ENCODE results near the gene RFFL. TPM values are rescaled to one million over a fixed set of nuclear protein-coding genes. Genes with fewer than 3 reads are reported as not detected.

RFFL gene
- total RNA-seq, 4 donors from 2014 or later = 16.5 to 31.9 (median 21.4) TPM

DNA sequence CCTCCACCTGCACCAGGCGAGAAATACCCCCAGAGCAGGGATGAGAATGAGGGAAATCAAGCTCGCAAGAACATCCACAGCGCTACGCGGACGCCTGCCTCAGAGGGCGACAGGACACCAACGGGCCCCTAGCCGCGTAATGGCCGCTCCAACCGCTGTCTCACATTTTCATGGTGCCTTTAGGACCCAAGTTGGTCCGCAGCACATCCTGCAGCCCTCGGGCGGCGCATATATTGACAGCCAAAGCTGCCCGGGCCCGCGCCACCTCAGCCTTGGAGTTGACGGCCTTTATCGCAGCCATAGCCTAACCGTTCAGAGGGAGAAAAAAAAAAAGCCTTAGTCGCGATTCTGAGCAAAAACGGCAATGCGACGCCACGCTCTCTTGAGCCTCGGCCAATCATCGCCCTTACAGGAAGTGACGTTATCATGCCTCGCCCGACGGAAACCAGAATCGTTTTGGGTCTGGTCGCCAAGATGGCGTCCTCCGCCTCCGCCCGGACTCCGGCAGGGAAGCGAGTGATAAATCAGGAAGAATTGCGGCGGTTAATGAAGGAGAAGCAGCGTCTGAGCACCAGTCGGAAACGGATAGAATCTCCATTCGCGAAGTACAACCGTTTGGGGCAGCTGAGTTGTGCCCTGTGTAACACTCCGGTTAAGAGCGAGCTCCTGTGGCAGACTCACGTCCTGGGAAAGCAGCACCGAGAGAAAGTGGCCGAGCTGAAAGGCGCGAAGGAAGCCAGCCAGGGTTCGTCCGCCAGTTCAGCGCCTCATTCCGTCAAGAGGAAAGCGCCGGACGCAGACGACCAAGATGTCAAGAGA, 102.2 kb downstream of the RFFL start, which contains the start of the genes CCT6B and ZNF830:
Gene CCT6B, minus strand, starts transcription at position 368 of the 819 bp plus-strand sequence. Its CDS starts 67 bp downstream, at position 301.
Gene ZNF830, plus strand, starts transcription at position 448 of the 819 bp plus-strand sequence. Its CDS starts 27 bp downstream, at position 475.
- H3K4me3 ChIP-seq (ENCODE audit: low read depth, poor library complexity, severe bottlenecking) = peak within 1 kb of the TSS; percentile 93
- TF ChIP-seq POLR2A (IDR thresholded peaks at IDR 0.05) = peak in 1 of 2 donors; percentile 3
- TF ChIP-seq, protein P1, sequence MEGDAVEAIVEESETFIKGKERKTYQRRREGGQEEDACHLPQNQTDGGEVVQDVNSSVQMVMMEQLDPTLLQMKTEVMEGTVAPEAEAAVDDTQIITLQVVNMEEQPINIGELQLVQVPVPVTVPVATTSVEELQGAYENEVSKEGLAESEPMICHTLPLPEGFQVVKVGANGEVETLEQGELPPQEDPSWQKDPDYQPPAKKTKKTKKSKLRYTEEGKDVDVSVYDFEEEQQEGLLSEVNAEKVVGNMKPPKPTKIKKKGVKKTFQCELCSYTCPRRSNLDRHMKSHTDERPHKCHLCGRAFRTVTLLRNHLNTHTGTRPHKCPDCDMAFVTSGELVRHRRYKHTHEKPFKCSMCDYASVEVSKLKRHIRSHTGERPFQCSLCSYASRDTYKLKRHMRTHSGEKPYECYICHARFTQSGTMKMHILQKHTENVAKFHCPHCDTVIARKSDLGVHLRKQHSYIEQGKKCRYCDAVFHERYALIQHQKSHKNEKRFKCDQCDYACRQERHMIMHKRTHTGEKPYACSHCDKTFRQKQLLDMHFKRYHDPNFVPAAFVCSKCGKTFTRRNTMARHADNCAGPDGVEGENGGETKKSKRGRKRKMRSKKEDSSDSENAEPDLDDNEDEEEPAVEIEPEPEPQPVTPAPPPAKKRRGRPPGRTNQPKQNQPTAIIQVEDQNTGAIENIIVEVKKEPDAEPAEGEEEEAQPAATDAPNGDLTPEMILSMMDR (IDR thresholded peaks at IDR 0.05) = no peak
- intact Hi-C loops (cut with DNase I; ENCODE audit: low total_unique reads) = no loop called here
- peak; percentile 93 to 98 for DNase-seq (ENCODE audit: low spot score in 2 of 2)
- WGBS, 2 donors = 1% methylated on average over 56 to 65 of the region's 65 CpGs

DNA sequence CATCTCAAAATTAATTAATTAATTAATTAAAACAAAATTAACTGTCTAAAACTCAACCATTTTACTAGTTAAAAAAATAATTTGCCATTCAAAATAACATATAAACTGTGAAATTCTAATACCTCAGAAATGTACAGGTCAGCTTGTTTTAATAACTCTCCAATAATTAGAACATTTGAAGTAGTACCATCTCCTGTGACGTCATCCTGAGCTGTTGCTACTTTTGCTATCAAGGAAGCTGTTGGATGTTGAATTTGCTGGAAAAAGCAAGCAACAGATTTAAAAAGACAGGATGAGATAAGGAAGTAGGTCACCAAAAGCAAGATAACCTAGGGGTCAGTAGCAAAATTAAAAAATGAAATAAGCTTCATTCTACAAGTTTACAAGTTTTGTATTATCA, 105.1 kb downstream of the RFFL start:
- intact Hi-C loops (cut with DNase I; ENCODE audit: low total_unique reads) = no loop called here
- no peak for DNase-seq (ENCODE audit: low spot score in 2 of 2)
- TF ChIP-seq, protein P1 (IDR thresholded peaks at IDR 0.05) = no peak
- no peak for TF ChIP-seq POLR2A (IDR thresholded peaks at IDR 0.05)
- no peak overlapping the region for H3K4me3 ChIP-seq (ENCODE audit: low read depth, poor library complexity, severe bottlenecking)
- 80 to 89% methylated on average over 1 of the region's 1 CpG for WGBS, 2 donors

Other genes starting within 250 kb of the RFFL start
- gene CCT6B, start 102.2 kb downstream of the RFFL start, total RNA-seq = 1 to 10 TPM; 1.3 to 3.4 (median 1.8) TPM
- 10 to 100 TPM; 11.7 to 15.6 (median 13.3) TPM for gene ZNF830, start 102.2 kb downstream of the RFFL start, total RNA-seq
- gene LIG3, start 83.2 kb downstream of the RFFL start, total RNA-seq = 10 to 100 TPM; 13.7 to 67.6 (median 29.9) TPM
- 1 to 10 TPM; 2.8 to 5.9 (median 3.8) TPM for gene RAD51D, start 56.2 kb upstream of the RFFL start, total RNA-seq
- gene FNDC8, start 57.9 kb upstream of the RFFL start, total RNA-seq = not detected
- 10 to 100 TPM; 12.7 to 23.0 (median 13.2) TPM for gene NLE1, start 78.6 kb upstream of the RFFL start, total RNA-seq
- gene UNC45B, start 84.1 kb upstream of the RFFL start, total RNA-seq = under 1 TPM in 1 of 4 donors, not detected in 3; 0.06 TPM
- gene SLC35G3, start 130.7 kb upstream of the RFFL start, total RNA-seq = not detected
- 10 to 100 TPM in 2 of 4 donors, 1 to 10 TPM in 2; 6.0 to 14.1 (median 11.2) TPM for gene SLFN5, start 179.4 kb upstream of the RFFL start, total RNA-seq